ENCODE data around the gene NOD1.

The NOD1 gene

DNA sequence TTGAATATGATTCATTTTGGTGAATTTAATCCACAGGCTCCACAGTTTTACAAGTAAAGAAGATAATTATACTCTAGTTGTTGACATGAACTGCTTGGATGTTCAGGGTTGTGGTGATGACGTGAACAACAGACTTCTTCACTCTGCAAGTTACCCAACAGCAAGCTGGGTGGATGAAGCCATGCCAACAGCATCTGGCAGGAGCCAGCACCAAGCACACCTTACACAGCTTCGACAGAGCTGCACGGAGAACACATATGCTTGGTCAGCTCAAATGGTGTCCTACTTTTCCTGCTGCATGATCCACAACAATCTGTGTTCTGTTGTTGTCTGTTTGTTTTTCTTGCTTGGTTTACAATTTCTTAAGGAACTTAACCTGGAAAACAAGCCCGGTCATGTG lies 9.8 kb downstream of the NOD1 start:
- DNase-seq: no peak

GRCh38 chr7:30468041-30468440 lies 10.5 kb downstream of the NOD1 start:
- no peak for DNase-seq

GRCh38 chr7:30467271-30467670 lies 11.3 kb downstream of the NOD1 start:
- no peak for DNase-seq

- no peak for DNase-seq
Observed at GRCh38 chr7:30466266-30466665, 12.3 kb downstream of the NOD1 start.

DNA sequence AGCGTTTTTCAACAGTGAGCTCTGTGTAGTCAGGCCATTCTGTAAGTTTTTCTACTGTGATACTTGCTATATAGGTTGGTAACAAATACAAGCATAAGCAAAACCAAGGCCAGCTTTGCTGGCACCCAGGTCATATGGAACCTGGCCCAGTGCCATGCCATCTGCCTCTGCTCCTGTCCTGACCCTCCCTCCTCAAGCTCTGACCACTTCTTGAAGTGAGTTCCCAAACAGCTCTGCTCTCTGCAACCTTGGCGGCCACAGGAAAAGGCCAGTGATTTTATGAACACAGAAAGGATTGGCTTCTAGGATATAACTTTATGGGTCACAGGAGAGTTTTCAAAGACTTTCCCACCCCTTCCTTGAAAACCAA lies 12.8 kb downstream of the NOD1 start:
- DNase-seq: no peak

GRCh38 chr7:30465046-30465810 lies 13.4 kb downstream of the NOD1 start:
- DNase-seq: no peak

- peak; percentile 51 for DNase-seq
Observed at GRCh38 chr7:30464231-30464671, 14.3 kb downstream of the NOD1 start.

DNA sequence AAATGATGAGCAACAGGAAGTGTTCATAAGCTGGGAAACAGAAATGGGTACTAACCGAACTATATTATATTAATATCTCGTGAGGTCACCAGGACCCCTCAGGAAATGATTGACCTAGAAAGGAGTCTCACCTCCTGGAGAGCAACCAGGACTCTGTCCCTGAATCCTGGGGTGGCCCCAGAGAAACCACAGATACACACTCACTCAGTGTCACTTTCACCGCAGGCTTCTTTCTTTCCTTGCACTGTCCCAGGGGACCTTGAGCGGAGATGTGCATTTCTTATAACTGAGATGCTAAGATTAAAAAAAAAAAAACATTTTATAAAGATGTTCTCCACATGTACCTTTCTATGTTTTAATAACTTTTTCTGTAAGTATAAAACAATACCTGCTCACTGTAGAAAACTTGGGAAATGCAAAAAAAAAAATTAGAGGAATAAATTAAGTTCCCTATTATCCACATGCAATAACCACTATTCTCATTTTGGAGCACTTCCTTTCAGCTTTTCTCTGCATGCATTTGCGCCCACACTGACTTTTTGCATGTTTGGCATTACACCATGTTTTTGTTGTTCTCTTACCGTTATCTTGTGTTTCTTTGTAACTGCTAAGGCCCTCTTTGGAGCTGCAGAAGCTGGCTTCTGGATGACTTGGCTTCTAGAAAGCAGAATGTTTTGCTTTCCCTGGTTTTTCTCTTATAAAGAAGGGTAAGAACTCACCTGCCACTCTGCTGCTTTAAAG lies 15.0 kb downstream of the NOD1 start:
- no peak for DNase-seq

GRCh38 chr7:30462179-30462578 lies 16.4 kb downstream of the NOD1 start:
- DNase-seq: no peak

DNA sequence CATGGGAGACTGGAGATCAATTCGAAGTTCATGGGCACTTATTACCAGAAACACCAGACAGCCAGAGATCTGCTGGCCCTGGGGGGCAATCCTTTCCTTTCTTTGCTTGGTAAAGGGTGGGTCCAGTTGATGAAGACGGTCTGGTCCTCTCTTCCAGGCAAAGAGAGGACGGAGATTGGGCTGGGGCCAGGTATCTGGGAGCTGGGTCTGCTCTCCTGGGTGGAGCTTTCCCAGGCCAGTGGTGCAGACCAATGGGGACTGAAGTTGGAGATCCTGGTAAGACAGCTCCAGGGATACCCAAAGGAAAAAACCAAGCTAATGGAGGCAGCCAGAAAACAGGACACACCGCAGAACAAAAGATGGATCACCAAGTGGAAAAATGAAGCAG lies 18.3 kb downstream of the NOD1 start:
- no peak for DNase-seq

DNA sequence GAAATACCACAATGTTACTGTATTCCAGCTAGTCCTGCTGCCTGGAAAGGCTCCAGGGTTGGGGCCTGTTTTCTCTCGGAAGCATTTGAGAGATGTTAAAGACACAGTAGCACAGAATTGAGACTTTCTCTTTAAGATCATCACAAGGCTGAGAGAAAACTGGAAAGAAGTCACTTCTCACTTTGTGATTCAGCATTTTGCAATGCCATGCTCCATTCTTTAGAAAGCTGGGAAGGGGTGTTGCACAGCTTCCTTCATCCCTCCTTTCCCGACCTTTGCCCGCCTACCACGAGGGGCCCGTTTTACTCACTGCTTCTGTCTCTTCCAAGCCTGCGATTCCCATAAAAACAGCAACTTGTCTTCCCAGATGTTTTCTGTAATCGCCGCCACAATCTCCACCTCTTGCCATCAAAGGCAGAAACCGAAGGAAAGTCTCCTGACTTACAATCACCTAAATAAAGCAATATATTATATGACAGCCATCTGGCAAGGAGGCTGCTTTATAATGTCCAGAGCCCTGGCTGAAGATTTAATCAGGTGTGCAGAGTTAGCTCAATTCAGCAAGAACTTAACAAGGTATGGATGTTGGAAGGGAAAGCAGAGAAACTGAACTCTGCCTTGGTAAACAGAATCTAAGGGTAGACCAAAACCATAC lies 18.9 kb downstream of the NOD1 start:
- peak; percentile 78 for DNase-seq

- no peak for DNase-seq
Observed at GRCh38 chr7:30458311-30458710, 20.3 kb downstream of the NOD1 start.

DNA sequence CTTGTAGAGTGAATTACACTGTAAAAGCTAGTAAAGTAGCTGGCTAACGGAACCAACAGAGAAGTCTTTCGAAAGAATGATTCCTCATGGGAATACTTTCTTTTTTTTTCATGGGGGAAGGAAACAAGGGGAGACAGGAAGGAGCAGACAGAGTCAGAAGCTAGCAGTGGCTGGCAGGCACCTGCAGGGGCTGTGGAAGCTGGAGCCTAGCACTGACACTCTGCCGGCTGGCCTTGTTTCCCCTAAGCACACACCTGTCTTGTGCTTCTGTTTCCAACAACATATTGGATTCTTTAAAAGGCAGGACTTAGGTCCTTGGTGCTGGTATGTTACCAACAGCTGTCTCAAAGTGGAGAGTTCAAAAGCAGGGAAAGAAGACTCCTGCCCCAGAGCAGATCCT lies 24.7 kb downstream of the NOD1 start:
- no peak for DNase-seq

- DNase-seq: no peak
Observed at GRCh38 chr7:30453016-30453415, 25.6 kb downstream of the NOD1 start.

- DNase-seq: no peak
Observed at GRCh38 chr7:30452280-30452930, 26.2 kb downstream of the NOD1 start.

GRCh38 chr7:30451539-30452279 lies 26.9 kb downstream of the NOD1 start:
- DNase-seq: no peak

DNA sequence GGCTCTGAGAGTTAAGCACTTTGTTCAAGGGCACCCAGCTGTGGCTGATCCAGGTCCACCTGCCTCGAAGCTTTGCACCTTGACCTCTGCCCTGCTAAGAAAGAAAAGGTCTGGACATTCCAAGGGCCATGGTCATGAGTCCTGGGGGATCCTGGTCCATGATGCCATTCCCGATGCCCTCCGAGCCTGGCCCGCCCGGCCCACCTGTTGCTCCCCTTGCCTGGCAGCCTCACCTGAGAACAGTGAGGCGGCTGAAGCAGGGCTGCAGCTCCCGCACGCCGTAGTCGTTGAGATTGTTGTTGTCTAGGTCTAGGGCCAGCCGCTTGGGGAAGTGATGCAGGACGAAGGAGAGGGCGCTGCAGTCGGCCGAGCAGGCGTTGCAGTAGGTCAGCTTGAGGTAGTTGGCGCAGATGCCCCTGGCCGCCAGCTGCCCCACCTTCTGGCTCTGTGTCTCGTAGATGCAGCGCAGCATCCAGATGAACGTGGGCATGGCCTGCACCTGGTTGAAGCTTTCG lies 27.5 kb downstream of the NOD1 start:
- no peak for DNase-seq

DNA sequence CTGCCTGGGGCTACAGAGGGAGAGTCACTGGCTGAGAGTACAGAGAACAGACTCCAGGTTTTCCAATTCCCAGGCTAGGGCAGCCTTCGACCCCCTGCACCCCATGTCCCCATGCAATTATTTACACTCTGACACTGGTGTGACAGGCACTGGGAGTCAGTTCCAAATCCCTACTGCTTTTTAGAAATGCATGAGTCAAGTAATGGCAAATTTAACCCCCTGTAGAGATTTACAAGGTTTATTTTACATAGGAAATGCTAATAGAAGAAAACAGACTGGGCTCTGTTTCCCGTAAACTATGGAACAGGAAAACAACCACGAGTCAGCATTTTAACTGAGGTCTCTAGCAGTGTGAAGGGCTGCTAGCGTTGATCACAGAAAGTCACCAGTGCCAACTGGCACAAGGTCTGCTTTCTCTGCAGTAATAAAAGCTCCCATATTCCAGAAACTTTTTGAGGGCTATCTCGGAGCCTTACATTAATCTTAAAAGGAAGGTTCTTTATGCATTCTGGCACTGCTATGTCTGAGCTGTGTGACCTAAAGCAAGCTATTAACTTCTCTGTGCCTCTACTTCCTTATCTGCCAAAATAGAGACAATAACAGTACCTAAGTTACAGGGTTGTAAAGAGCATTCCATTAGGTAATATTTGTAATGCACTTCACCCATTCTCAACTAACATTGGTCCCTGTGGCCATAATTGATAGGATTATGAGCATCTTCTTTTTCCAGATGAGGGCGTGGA lies 28.2 kb downstream of the NOD1 start:
- no peak for DNase-seq

DNA sequence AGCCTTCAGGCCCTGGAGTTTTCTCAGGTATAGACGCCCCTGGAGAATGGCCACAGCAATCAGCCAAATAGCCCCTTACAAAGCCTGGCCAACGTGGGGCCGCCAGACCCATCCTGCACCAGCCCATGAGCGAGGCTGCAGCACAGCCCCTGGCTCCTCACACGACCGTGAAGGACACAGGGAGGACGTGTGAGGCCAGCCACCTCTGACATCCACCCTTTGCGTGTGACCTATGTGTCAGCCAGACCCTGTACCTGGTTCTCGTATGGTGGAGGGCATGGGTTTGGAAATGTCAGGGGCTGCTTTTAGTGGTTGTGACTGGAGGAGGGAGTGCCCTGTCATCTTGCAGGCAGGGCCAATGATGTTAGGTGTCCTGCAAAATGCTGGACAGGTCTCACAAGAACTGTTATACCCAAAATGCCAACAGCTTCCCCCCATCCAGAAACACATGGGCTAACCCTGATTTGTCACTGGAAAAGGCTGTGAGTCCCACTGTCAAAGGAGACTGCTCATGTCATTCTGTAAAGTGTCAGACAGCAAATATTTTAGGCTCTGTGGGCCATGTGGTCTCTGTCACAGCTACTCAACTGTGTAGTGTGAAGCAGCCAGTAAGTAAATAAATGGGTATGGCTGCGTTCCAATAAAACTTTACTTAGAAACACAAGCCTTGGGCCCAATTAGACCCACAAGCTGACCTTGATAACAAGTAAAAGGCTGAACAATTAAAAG lies 30.0 kb downstream of the NOD1 start:
- no peak for DNase-seq

- no peak for DNase-seq
Observed at GRCh38 chr7:30447466-30447865, 31.1 kb downstream of the NOD1 start.

GRCh38 chr7:30446266-30446665 lies 32.3 kb downstream of the NOD1 start:
- DNase-seq: no peak

All from femur (tissue), 1 donor.